Measurements from ENCODE around the gene RRAGD.
"Not testable (repeated sequence)": the region's sequence is repeated elsewhere in the genome, so short reads cannot be mapped to it uniquely, and the experiment has no call there.

The RRAGD gene

DNA sequence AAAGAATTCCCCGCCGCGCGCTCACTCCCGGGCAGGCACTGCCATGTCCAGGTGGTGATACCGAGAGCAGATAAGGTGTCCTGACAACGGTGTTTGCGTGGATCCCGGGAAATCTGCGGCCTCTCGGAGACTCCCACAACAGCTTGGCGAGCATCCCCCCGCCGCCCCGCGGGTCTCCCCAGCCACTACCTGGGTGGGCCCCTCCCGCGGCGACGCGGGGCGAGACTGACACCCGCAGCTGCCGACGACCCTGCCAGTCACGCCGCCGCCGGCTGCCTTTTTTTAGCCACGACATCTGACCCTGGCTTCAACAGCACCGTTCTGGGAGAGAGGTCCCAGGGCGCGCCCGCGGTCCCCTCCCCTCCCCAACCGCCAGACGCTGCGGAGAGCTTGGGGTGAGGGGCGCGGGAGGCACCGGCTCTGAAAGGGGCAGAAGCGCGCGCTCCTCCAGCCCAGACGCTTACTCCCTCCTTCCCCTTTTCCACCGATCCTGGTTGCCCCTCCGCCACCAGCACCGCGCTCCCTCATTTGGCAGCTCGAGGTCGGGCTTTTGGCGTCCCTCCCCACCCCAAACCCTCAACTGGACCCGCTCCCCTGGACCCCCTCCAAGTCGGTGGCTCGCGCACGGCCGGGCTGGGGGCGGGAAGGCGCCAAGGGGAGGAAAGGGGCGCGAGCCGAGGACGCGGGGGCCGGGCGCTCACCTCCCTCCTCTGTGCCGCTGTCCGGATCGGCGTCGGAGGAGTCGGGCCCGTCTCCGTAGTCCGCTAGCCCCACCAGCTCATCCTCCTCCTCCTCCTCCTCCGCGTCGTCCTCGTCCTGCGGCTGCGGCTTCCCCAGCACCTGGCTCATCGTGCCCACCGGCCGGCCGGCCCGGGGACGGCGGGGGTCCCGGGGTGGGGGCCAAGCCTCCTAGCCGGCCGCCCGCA, 665 bp downstream of the RRAGD start:
- no peak for DNase-seq

- no peak for DNase-seq
Measured at GRCh38 chr6:89410788-89411144, 1.3 kb downstream of the RRAGD start.

DNA sequence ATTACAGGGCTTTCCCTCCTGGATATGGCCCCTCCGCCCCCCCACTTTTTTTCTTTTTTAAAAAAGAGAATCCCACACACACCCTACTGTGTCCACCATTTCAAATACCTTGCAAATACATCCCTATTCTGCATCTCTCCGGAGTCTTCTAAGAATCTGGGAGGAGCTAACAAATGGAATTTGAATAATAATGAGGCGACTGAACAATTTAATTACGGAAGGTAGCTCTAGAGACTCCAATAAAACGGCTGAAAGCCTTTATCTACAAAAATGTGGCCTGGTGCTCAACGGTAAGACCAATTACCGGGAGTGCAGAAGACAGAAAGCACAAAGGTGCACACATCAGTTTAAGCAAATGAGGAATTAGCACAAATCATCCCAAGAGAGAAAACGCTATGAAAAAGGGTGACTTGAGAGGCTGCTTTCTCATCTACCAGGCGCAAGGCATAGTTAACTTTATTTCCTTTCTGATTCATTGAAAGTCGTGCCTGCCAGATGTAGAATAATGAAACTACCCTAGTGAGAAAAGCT, 1.8 kb downstream of the RRAGD start:
- no peak for DNase-seq

DNA sequence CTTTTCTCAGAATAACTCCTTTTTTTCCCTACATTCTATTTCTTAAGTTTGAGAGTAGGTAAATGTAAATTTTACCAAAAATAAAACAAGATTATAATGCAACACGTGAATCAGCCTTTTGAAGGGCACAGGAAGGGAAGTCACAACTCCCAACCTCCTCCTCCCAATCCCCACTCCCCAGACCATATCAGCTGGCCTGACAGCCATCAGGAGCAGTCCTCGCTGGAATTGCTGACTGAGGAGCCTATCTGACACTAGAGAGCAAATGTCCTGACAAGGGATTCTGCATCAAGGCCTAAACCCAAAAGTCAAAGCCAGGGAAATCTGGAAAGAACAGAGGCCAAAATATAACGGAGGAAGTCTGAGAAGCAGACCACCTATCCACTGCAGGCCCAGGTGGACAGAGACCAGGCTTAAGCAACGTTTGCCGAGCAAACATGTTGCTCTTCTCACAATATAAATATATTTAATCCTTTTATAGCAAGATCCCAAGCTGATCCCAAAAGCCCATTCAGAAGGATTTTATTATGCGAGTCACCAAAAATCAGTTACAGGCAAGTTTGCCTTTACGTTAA, 2.5 kb downstream of the RRAGD start:
- DNase-seq = no peak

GRCh38 chr6:89406141-89406540, 5.9 kb downstream of the RRAGD start:
- no peak for DNase-seq

- DNase-seq = no peak
Measured at GRCh38 chr6:89404512-89404911, 7.6 kb downstream of the RRAGD start.

DNA sequence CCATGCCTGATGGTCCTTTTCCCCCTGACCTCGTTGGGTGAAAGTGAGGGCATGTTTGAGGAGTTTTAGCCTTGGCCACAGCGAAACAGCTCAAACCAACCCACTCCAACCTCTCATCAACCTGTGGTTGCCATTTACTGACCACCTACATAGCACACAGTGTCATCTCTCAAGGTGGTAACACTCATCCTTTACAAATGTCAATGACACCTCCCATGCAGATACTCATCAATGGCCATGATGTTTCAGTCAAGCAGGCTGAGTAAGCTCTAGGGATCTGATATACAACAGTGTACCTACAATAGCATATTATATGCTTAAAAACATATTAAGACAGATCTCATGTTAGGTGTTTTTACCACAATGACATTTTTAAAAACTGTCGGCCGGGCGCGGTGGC, 9.3 kb downstream of the RRAGD start:
- no peak for DNase-seq

DNA sequence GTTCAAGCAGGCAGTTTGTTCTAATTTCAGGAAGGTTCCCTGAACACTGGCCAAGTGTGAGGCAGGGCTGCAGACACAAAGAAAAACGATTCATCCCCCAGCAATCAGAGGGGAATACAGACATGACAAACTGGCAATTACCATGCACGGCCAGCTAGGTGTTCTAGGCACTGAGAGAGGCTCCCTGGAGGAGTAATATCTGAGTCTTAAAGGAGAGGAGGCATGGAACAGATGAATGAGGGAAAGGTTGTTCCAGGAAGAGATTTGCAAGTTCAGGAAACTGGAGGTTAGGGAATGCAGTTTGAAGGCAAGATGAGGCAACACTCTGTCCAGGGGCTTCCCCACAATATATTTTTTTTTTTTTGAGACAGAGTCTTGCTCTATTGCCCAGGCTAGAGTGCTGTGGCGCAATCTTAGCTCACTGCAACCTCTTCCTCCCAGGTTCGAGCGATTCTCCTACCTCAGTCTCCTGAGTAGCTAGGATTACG, 11.1 kb downstream of the RRAGD start:
- no peak for DNase-seq

DNA sequence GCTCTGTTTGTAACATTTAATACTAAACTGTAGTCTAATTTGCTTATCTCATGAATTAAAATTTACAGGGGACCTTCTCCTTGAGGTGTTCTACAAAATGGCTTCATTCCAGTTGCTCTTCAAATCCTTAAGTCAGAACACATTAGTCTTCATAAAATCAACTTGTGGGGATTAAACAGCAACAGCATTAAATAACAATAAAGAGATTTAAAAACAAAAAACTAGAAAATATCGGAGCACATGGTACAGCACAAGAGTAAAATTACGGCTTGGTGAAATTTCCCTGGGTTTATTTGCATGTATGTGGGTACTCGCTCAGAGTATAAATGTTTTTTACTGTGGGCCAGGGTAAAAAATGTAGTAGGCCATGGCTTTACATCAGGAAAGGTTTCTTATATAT, 12.0 kb downstream of the RRAGD start:
- DNase-seq = no peak

- DNase-seq = no peak
Measured at GRCh38 chr6:89398762-89399525, 13.1 kb downstream of the RRAGD start.

DNA sequence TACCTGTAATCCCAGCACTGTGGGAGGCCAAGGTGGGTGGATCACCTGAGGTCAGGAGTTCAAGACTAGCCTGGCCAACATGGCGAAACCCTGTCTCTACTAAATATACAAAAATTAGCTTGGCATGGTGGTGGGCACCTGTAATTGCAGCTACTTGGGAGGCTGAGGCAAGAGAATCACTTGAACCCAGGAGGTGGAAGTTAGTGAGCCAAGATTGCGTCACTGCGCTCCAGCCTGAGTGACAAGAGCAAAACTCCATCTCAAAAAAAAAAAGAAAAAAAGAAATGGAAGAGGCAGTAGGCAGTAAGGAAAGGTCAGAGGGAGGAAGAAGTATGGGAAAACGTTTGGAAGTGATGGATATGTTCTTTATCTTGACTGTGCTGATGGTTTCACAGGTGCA, 14.2 kb downstream of the RRAGD start:
- DNase-seq = not testable (repeated sequence)

DNA sequence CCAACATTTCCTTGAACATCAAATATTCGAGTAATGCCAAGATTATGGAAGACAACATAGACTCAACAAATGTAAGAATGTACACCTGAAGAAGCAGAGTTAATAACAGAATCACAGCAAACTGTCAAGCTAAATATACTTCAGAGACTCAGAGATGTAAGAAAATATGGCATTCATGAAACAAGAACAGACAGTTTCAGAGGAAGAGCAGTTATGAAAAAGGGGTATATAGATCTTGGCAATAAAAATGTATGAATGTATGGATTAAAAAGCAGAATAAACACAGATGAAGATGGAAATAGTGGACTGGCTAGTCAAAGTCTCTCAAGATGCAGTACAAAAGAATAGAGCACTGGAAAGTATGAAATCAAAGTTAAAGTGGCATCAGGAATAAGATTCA, 18.4 kb downstream of the RRAGD start:
- no peak for DNase-seq

GRCh38 chr6:89392823-89393222, 19.2 kb downstream of the RRAGD start:
- DNase-seq = no peak

GRCh38 chr6:89388846-89389245, 23.2 kb downstream of the RRAGD start:
- DNase-seq = no peak

GRCh38 chr6:89387516-89388201, 24.4 kb downstream of the RRAGD start:
- DNase-seq = no peak

DNA sequence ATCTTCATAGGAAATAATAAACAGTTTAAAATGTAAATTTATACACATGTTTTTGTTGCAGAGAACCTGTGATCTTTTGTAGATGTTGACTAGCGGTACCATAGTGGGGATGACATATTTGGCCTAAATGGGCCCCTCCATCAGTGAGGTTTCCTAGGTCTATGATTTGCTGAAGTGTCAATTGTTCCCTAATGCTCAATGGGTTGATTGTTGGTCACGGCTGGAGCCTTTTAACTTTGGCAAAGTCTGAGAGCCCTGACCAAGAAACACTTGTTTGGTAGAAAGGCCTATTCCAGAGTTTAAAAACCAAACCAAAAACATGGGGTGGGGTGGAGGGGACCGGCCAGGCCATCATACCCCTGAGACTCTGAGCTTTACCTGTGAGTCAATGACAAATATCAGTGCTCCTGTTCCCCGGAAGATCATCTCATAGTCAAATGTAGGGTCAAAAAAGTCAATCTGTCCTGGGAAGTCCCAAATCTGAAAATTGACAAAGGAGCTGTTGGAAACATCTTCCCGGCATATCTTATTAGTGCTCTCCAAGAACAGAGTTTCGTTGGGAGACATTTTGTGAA, 25.1 kb downstream of the RRAGD start:
- no peak for DNase-seq

- DNase-seq = no peak
Measured at GRCh38 chr6:89385846-89386245, 26.2 kb downstream of the RRAGD start.

DNA sequence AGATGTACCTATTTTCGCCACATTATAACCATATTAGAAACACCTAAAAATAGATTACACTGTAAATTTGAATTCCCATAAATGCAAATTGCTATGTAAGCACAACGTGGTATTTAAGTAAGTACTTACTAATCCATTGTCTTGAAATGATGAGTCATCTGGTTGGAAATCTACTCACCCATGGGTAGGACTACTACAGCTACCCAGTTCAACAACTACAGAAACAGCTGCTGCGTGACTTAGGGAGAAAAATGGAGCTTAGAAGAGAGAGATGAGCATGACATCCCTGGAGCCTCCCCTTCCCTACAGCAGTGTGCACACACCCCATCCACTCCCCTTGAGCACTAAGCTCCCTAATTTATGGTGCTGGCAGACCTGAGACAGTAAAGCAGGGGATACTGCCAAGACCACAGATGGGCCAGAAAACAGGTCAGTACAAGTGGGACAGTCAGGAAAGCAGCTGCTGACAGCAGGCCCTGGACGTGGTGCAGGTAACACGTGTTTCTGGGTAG, 26.9 kb downstream of the RRAGD start:
- peak; percentile 22 for DNase-seq

- no peak for DNase-seq
Measured at GRCh38 chr6:89381031-89381430, 31.0 kb downstream of the RRAGD start.

GRCh38 chr6:89379281-89379680, 32.8 kb downstream of the RRAGD start:
- DNase-seq = no peak

GRCh38 chr6:89378628-89379027, 33.4 kb downstream of the RRAGD start:
- no peak for DNase-seq
